SH-SY5Y (cell line): ENCODE results near the gene NODAL.

Experiments
- GATA2 ChIP-seq: IDR thresholded peaks from 2 replicates; pipeline ENCODE4 v1.6.1; 2011; ENCODE audit warnings: mild to moderate bottlenecking, low read depth, low read length
- GATA3 ChIP-seq: IDR thresholded peaks from 2 replicates; pipeline ENCODE4 v1.6.1; 2011; ENCODE audit warnings: low read depth, mild to moderate bottlenecking, low read length, moderate library complexity

NODAL gene

DNA sequence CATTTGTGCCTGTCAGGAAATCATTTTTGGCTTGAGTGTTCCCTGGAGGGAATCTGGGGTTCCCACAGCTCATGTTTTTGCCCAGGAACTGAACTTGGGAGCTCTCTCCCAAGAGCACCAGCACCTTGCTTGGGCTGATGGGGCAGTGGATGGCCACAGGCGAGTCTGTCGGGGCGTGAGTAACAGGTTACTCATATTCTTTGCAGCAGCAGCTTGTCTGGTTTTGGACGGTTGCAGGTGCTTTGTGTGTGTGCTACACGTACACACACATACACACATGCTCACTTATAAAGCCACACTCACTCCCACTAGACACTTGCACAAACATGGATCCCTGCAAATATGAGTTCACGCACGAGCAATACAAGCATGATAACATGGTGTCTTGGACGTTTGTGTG is 34.2 kb upstream of the NODAL start:
- no peak for TF ChIP-seq GATA2
- TF ChIP-seq GATA3 = no peak

- TF ChIP-seq GATA2 (peak; percentile 90), GATA3 (no peak)
Measured at GRCh38 chr10:70474780-70475179, 33.3 kb upstream of the NODAL start.

GRCh38 chr10:70472799-70473454 is 31.4 kb upstream of the NODAL start:
- no peak for TF ChIP-seq GATA2
- no peak for TF ChIP-seq GATA3

DNA sequence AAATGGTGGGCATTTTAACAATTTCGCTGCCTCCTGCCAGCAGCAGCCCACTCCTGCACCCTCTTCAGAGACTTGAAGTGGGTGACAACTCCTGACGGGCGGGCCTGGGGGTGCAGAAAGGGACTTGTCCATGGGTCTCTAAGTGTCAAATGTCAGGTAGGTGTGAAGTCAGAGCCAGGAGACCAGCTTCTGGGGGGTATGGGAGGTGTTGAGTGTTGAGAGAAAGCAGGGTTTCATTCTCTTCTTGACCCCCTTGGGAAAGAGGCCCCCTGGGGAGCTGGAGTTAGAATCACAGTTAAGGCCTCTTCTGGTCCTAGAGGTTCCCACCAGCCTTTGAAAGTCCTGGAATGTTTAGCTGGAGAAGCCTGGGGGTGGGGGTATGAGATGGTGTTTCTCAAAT is 25.5 kb upstream of the NODAL start:
- TF ChIP-seq GATA3 (no peak), GATA2 (no peak)

DNA sequence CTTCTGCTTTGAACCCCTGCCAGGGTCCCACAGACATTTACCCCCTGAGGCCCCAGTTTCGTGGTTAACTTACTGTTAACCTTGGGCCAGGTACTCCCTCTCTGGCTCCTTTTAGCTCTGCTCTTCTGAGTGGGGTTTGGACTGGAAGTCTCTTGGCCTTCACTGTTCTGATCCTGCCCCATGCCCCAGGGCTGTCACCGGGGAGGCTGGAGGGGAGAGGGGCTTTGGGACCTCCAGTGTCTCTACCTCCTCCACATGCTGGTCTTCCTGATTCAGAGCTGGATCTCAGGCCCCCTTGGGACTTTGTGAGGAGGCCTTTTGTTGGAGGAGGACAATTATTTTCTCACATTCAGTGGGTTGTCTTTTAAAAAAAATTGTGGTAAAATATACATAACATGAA is 24.4 kb upstream of the NODAL start:
- TF ChIP-seq GATA3 = no peak
- no peak for TF ChIP-seq GATA2

DNA sequence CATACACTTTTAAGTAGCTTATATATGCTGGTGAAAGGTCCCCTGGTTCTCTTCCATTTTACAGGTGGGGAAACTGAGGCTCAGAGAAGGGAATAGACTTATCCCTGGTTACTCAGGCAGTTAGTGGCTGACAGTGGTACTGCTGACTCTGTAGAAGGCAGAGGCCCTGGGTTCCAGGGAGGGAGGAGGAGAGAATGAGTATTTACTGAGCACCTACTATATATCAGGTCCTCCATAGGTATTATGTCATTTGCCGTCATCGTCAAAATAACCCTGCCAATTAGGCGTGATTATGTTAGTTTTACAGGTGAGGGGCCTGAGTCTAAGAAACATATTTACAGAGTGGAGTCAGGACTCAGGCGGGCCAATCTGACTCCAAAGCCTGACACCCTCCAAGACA is 23.8 kb upstream of the NODAL start:
- TF ChIP-seq GATA3 (no peak), GATA2 (no peak)

GRCh38 chr10:70462349-70462984 is 21.0 kb upstream of the NODAL start:
- no peak for TF ChIP-seq GATA2
- TF ChIP-seq GATA3 = no peak

GRCh38 chr10:70461397-70462348 is 20.2 kb upstream of the NODAL start:
- TF ChIP-seq GATA3 (no peak), GATA2 (peak; percentile 80)

- no peak for TF ChIP-seq GATA2
- TF ChIP-seq GATA3 = no peak
Measured at GRCh38 chr10:70459774-70460490, 18.5 kb upstream of the NODAL start.

DNA sequence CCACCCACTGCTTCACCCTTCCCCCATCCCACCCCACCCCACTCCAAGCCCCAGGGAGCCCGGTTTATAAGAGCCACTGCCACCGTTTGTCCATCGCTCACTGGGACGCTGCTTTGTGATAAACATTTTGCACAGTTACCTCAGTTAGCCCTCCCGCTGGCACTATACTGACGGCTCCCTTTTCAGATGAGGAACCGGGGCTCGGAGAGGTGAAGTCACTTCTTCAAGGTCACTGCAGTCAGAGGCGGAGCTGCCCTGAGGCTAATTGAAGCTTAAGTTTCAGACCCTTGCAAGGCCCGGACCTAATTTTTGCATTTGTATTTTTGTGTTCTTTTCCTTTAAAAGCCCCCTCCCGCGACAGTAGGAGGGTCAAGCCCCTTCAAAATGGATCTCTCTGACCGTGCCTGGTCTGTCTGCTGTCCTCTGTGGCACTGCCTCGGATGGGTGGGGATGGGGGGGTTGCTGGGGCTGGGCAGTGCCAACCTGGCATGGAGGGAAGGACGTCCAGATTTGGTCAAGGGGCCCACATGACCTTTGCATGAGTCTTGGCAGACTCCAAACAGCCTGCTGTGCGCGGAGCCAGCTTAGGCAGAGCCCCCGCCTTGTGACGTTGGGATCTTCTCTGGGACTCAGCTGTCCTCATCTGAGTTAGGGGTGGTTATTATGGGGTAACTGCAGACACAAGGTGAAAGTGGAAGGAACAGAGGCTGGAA is 17.7 kb upstream of the NODAL start:
- no peak for TF ChIP-seq GATA2
- no peak for TF ChIP-seq GATA3

- TF ChIP-seq GATA2 (no peak), GATA3 (no peak)
Measured at GRCh38 chr10:70458329-70459060, 17.0 kb upstream of the NODAL start.

DNA sequence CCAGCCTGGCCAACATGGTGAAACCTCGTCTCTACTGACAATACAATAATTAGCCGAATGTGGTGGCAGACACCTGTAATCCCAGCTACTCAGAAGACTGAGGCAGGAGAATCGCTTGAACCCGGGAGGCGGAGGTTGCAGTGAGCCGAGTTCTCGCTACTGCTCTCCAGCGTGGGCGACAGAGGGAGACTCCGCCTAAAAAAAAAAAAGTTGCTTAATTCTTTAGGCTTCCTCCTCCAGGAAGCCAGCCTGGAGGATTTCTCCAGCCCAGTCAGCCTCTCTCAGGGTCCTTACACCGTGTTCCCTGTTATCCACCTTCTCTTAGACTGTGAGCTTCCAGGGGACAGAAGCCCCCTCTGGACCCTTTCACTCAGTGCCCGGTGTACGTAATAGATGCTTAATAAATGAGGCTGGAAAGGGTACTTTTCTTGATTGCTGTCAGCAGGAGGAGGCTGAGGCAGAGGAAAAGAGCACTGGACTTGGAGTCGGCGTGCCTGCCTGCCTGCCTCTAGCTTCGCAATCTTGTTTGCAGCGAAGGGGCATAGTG is 16.4 kb upstream of the NODAL start:
- TF ChIP-seq GATA3 (no peak), GATA2 (no peak)
